OCI-M1 (cell line): ENCODE data around the gene TRIM75.
"Not testable (repeated sequence)": the region's sequence is repeated elsewhere in the genome, so short reads cannot be mapped to it uniquely, and the experiment has no call there.

ENCODE experiments used
- DNase-seq: peaks from one replicate; lab custom pipeline; 2025; lab: John Stamatoyannopoulos, UW

The TRIM75 gene

DNA sequence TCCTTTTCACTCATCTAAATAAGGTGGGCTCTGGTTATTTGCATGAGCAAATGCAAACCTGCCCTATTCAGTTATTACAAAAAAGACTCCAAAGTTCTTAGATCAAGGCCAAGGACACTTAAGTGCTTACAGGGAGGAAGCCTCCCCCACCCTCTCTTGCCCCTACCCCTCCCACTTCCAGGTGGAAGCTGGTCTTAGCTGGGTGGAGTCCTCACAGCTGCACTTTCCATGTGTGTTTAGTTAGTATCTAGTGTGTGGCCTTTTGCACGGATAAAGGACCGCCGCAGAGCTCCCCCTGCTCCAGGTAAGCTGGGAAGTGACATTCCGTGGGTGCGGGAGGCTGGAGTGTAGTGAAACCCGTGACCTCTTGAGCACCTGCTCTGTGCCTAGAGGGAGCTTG is at the start of gene TRIM75:
Gene TRIM75, plus strand, starts transcription at position 222 of the 400 bp plus-strand sequence. CDS start 5,282 bp downstream, outside the sequence.
- no peak for DNase-seq

DNA sequence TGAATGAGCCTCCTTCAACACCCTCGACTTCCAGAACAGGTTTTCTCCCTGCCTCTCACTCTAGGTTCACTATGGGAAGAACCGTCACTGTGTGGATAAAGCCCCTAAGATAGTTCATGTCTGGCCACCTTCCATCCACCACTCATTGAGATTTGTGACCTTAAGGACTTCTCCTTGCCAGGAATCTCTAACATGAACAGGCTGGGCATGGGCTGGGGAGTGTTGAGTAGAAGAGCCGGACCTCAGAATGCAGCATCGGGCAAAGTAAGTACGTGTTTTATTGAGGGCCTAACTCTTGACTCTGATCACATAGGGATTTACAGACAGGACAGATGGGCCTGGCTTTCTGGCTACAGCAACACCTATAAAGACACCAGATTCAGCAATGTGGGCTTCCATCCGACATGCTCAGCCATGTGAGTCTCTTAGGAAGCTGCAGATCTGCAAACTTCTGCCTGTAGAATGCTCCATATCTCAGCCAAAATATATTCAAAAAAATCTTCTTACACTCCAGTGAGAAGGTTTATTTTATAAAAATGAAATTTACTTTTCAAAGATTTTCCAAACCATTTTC is 48.2 kb upstream of the TRIM75 start:
- DNase-seq: no peak

DNA sequence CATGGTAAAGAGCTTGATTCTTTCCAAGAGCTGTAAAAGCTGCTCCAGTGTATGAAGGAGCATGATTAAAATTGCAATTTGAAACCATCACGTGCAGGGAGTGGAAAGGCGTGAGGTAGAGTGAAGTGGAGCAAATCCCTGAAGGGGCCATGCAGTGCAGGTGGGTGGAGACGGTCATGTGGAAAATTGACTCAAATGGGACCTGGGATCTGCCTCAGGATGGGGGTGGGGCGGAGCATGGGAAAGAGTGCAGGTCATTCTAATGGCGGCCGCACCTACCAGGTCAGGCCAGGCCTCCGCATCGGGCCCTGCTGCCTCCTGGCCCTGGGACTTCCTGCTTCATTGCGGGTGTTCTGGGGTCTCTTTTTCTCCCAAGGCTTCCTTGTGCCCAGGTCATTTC is 47.2 kb upstream of the TRIM75 start:
- no peak for DNase-seq

GRCh38 chr4:165006886-165007285 is 46.8 kb upstream of the TRIM75 start:
- no peak for DNase-seq

GRCh38 chr4:165009493-165010227 is 44.0 kb upstream of the TRIM75 start:
- no peak for DNase-seq

DNA sequence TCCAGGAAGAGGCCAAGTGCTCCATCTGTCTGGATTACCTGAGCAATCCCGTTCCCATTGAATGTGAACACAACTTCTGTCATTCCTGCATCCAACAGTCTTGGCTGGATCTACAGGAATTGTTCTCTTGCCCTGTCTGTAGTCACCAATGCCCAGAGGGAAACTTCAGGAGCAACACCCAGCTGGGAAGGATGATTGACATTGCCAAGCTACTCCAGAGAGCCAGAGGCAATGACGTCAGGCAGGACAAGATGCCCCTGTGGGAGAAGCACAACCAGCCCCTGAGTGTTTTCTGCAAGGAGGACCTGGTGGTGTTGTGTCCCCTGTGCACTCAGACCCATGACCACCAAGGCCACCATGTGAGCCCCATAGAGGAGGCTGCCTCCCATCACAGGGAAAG is 43.2 kb upstream of the TRIM75 start:
- no peak for DNase-seq

DNA sequence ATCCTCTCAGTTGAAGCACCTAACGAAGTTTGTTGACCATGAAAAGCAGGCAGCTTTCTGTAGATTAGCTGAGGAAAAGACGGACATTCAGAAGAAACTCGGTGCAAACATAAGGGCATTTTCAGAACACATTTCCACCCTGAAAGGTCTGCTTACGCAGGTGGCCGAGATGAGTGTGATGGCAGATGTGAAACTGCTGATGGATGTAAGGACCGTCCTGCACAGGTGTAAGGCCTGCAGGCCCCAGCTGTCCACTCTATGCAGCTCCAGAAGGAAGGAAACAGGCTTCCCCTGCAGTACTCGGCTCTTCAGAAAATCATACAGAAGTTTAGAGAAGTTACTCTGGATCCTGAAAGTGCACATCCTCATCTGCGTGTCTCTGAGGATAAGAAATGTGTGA is 42.7 kb upstream of the TRIM75 start:
- no peak for DNase-seq

DNA sequence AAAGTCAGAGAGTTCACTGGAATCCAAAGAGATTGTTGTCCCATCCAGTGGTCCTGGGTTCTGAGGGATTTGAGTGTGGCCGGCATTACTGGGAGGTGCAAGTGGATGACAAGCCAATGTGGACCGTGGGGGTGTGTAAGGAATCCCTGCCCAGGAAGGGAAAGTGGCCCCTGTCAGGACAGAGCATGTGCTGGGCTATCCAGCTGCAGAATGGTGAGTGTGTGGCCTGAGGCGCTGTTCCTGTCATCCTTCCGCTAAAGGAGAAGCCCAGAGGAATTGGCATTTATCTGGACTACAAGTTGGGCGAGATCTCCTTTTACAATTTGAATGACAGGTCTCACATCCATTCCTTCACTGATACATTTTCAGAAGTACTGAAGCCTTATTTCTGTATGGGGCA is 42.3 kb upstream of the TRIM75 start:
- no peak for DNase-seq

GRCh38 chr4:165013691-165014090 is 40.0 kb upstream of the TRIM75 start:
- DNase-seq: no peak

GRCh38 chr4:165016971-165017370 is 36.7 kb upstream of the TRIM75 start:
- DNase-seq: peak; percentile 60

DNA sequence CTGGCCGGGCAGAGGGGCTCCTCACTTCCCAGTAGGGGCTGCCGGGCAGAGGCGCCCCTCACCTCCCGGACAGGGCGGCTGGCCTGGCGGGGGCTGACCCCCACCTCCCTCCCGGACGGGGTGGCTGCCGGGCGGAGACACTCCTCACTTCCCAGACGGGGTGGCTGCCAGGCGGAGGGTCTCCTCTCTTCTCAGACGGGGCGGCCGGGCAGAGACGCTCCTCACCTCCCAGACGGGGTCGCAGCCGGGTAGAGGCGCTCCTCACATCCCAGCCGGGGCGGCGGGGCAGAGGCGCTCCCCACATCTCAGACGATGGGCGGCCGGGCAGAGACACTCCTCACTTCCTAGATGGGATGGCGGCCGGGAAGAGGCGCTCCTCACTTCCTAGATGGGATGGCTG is 33.7 kb upstream of the TRIM75 start:
- DNase-seq: not testable (repeated sequence)

DNA sequence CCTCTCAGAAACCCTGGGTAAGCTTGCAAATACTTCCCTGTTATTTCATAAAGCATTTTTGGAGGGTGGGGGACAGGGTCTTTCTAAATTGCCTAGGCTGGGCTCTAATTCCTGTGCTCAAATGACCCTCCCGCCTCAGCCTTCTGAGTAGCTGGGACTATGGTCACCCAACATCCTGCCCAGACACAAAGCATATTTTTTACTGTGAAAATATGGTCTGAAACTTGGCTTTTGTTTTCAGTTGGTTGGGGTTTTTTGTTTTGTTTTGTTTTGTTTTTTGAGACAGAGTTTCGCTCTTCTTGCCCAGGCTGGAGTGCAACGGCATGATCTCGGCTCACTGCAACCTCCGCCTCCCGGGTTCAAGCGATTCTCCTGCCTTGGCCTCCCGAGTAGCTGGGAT is 27.9 kb upstream of the TRIM75 start:
- DNase-seq: not testable (repeated sequence)

- no peak for DNase-seq
Observed at GRCh38 chr4:165027762-165028402, 25.8 kb upstream of the TRIM75 start.

DNA sequence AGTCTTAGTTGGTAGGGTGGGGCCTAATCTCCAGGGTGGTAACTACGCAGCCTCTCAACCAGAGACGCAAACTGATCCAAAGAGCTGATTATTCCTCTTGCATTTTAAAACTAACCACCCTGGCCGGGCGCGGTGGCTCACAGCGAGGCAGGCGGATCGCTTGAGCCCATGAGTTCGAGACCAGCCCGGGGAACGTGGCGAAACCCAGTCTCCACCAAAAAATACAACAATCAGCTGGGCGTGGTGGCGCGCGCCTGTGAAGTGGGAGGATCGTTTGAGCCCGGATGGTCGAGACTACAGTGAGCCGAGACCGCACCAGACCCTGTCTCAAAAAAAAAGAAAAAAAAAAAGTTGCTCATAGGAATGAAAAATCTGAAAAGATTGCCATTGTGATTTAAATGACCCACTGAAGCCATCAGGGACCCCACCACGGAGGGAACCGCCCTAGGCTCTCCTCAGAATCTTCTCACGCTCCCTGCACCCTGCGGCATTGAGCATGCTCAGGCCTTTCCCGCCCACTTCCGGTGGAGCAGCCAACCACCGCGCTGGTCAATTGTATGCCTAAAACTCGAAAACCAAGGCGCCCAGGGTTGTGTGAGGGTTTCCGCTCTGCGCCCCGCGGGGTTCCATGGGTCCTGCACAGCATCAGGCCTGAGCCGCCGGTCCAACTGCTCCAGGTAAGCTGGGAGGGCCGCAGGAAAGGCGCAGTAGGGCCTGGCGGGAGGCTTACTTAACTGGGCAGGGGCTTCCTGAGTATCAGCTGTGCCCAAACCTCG is 22.0 kb upstream of the TRIM75 start, which contains the start of gene TRIM60:
Gene TRIM60, plus strand, starts transcription at position 564 of the 776 bp plus-strand sequence. CDS start 8,074 bp downstream, outside the sequence.
- DNase-seq: no peak

GRCh38 chr4:165048170-165048569 is 5.5 kb upstream of the TRIM75 start:
- DNase-seq: no peak

- peak; percentile 37 for DNase-seq
Observed at GRCh38 chr4:165052627-165053026, 1.0 kb upstream of the TRIM75 start.

DNA sequence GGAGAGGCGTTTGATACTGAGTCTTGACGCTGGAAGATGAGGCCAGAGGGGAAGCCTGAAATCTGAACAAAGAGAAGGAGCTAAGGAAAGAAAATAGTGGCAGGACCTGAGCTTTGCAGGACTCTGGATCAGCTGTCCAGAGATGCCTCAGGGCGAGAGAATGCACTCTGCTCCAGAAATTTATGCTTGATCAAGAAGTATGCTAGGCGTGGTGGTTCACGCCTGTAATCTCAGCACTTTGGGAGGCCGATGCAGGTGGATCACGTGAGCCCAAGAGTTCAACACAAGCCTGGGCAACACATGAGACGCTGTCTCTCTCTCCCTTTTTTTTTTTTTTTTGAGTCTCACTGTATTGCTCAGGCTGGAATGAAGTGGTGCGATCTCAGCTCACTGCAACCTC is 1.9 kb downstream of the TRIM75 start:
- no peak for DNase-seq

- DNase-seq: no peak
Observed at GRCh38 chr4:165058666-165059065, 5.0 kb downstream of the TRIM75 start.

DNA sequence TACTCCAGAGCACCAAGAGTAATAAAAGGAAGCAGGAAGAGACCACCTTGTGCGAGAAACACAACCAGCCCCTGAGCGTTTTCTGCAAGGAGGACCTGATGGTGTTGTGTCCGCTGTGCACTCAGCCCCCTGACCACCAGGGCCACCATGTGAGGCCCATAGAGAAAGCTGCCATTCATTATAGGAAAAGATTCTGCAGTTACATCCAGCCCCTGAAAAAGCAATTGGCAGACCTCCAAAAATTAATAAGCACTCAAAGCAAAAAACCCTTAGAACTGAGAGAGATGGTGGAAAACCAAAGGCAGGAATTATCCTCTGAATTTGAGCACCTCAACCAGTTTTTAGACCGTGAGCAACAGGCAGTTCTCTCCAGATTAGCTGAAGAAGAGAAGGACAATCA is 5.7 kb downstream of the TRIM75 start:
- no peak for DNase-seq

DNA sequence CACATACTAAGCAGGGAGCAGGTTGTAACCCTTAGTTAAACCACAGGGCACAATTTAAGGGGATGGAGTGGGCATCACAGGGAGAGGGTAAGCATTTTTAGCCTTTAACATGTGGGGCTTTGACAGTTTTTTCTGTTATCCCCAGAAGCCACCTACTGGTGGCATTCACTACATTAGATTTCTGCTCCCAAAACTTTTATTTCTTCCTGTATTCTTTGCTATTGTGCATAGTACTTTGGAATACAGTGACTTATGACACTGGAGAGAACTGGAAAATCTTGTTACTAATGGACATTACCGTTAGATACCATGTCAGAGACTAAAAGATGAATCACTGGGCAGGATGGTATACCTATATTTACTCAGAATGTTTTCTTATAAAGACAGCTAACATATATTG is 7.3 kb downstream of the TRIM75 start:
- peak; percentile 11 for DNase-seq

DNA sequence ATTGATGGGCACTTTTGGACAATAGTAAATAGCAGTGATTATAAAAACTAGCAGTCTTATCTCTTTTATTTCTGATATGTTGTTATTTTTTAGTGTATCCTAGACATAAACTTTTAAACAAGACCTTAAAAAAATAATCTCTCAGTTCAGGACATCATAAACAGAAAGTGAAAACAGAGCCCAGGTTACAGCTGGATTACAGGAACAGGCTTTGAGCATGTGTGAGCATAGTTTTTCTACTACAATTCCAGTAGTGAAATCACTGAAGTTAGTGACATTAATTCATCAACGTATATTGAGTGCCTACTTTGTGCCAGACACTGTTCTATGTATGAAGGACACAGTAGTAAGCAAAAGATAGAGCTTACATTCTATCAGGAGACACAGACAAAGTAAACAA is 16.9 kb downstream of the TRIM75 start:
- no peak for DNase-seq

- DNase-seq: not testable (repeated sequence)
Observed at GRCh38 chr4:165073346-165073745, 19.7 kb downstream of the TRIM75 start.
